NB4 (cell line): ENCODE results near the gene C1S.
A peak's percentile ranks its signal among the peaks of the same experiment; 100 is the strongest.

Experiments used
- CTCF ChIP-seq: IDR thresholded peaks from one replicate; pipeline ENCODE4 v1.5.1; 2012; ENCODE audit warnings: low read depth, low read length
- MYC ChIP-seq: IDR thresholded peaks from 2 replicates; pipeline ENCODE4 v1.6.1; 2011; ENCODE audit warnings: low read depth, low read length
- POLR2A ChIP-seq: IDR thresholded peaks from 2 replicates; pipeline ENCODE4 v1.6.1; 2011; ENCODE audit warnings: mild to moderate bottlenecking; ENCODE audit not compliant: insufficient read length; ENCODE audit errors: extremely low read depth
- TF ChIP-seq, protein P1 (sequence below): IDR thresholded peaks from 2 replicates; pipeline ENCODE4 v1.6.1; 2011; ENCODE audit warnings: low read depth, low read length

GRCh38 chr12:7108003-7108795 lies 47.7 kb downstream of the C1S start:
- TF ChIP-seq POLR2A: peak; percentile 26
- TF ChIP-seq CTCF: no peak
- TF ChIP-seq, protein P1, sequence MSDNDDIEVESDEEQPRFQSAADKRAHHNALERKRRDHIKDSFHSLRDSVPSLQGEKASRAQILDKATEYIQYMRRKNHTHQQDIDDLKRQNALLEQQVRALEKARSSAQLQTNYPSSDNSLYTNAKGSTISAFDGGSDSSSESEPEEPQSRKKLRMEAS: peak; percentile 63
- peak; percentile 70 for TF ChIP-seq MYC
